ENCODE measurements around the gene MED23.
"Not testable (repeated sequence)": the region's sequence is repeated elsewhere in the genome, so short reads cannot be mapped to it uniquely, and the experiment has no call there.

The MED23 gene

DNA sequence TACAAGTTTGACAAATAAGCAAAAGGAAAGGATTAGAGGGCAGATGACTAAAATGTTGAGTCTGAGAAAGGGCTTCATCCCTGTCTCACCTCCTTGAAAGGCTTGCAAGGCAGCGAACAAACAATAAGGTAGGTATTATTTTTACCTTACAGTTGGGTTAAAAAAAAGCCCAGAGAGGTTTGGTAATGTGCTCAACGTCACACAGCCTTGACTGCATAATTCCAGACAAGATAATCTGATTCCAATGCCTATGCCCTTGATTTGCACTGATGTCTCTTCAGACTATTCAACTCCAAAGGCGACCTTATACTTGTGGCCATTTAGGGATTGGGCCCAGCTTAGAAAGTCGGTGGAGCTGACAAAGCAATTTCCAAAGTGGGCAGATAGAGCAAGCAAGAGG lies 53.4 kb downstream of the MED23 start:
- no peak for DNase-seq (ENCODE audit: low spot score)

DNA sequence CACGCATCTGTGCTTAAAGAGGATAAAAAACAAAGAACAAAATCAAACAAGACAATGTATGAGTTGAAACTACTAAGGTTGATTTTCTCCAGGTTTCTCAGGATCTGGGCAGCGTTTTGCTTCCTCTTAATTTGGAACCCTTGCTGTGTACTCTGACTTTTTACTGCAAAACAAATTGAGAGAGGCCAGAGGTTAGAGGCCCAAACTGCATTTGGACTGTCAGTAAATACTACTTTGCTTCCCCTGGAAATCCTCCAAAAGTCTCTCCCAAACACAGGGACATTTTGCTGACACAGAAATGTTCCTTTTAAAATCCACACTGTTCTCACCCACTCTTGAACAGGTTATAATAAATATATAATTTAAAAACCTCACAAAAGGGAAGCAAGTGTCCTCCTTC lies 53.9 kb downstream of the MED23 start:
- no peak for DNase-seq (ENCODE audit: low spot score)

GRCh38 chr6:131572686-131573415 lies 55.2 kb downstream of the MED23 start, which contains the start of gene ARG1:
Gene ARG1 (plus strand): TSS chr6:131573226. CDS start chr6:131573283, 57 bp downstream.
- DNase-seq (ENCODE audit: low spot score) = no peak

GRCh38 chr6:131568726-131569125 lies 59.3 kb downstream of the MED23 start:
- DNase-seq (ENCODE audit: low spot score) = no peak

GRCh38 chr6:131565056-131565455 lies 63.0 kb downstream of the MED23 start:
- DNase-seq (ENCODE audit: low spot score) = no peak

GRCh38 chr6:131561925-131562707 lies 65.9 kb downstream of the MED23 start:
- no peak for DNase-seq (ENCODE audit: low spot score)

- DNase-seq (ENCODE audit: low spot score) = no peak
Observed at GRCh38 chr6:131558922-131559321, 69.1 kb downstream of the MED23 start.

DNA sequence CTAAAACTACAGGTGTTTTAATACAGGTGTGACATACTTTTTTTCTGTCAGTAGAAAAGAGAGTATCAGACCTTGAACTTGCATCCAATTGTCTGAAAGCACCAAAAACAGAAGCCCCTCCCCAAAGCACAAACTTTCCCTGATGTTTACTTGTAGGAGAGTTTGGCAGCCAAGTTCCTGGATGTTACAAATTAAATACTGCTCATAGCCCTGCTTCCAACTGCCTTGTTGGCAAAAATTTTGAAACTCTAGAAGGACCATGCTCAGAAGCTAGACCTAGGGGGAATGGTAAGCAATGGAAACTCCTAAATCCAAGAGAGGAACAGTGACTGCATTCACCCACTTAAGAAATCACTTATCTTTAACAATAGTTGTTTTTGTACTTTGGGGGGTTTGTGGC lies 72.0 kb downstream of the MED23 start:
- no peak for DNase-seq (ENCODE audit: low spot score)

DNA sequence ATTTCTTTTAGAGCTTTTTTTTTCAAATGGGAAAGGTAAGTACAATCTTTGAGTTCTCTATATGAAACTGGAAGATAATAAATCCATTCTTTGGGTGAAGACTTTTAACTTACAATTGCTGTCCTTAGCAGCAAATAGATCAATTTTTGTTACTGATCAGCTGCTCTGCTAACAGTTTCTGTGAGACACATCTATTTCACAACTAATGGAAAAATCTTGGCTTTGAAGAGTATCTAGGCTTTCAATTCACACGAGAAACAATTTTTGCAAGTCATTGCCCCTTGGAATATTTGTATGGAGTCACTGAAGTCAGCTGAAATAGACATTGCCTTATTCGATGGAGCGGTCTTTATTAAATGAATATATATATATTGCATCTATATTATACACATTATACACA lies 75.5 kb downstream of the MED23 start:
- DNase-seq (ENCODE audit: low spot score) = no peak

- DNase-seq (ENCODE audit: low spot score) = no peak
Observed at GRCh38 chr6:131551902-131552301, 76.1 kb downstream of the MED23 start.

- no peak for DNase-seq (ENCODE audit: low spot score)
Observed at GRCh38 chr6:131549811-131550210, 78.2 kb downstream of the MED23 start.

- DNase-seq (ENCODE audit: low spot score) = no peak
Observed at GRCh38 chr6:131548441-131548840, 79.6 kb downstream of the MED23 start.

- no peak for DNase-seq (ENCODE audit: low spot score)
Observed at GRCh38 chr6:131547488-131547887, 80.6 kb downstream of the MED23 start.

GRCh38 chr6:131545317-131545716 lies 82.7 kb downstream of the MED23 start:
- DNase-seq (ENCODE audit: low spot score) = no peak

GRCh38 chr6:131538615-131539014 lies 89.4 kb downstream of the MED23 start:
- DNase-seq (ENCODE audit: low spot score) = not testable (repeated sequence)

DNA sequence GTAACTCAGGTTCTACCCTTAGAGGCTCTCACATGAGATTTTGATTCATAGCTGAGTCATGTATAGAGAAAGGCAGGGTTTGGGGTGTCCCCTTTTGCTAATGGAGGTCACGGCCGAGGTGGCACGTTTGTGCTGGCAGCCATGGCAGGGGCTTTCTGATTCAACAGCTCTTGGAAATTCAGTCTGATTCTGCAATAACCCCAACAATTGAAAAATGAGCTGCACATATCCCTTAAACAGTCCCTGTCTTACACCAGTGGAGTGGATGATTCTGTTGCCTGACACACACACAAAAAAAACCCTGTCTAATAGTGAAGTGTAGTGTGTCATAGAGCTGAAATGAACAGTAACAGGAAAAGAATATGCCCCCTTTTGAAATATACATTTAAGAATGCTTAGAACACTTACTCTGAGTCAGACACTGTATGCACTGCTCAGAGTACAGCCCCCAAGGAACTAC lies 95.4 kb downstream of the MED23 start:
- DNase-seq (ENCODE audit: low spot score) = no peak

DNA sequence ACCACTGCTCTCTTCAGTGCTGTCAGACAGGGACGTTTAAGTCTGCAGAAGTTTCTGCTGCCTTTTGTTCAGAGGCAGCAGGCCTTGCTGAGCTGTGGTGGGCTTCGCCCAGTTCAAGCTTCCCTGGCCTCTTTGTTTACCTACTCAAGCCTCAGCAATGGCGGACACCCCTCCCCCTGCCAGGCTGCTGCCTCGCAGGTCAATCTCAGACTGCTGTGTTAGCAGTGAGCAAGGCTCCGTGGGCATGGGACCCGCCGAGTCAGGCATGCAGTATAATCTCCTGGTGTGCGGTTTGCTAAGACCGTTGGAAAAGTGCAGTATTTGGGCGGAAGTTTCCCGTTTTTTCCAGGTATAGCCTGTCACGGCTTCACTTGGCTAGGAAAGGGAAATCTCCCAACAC lies 96.4 kb downstream of the MED23 start:
- DNase-seq (ENCODE audit: low spot score) = not testable (repeated sequence)

DNA sequence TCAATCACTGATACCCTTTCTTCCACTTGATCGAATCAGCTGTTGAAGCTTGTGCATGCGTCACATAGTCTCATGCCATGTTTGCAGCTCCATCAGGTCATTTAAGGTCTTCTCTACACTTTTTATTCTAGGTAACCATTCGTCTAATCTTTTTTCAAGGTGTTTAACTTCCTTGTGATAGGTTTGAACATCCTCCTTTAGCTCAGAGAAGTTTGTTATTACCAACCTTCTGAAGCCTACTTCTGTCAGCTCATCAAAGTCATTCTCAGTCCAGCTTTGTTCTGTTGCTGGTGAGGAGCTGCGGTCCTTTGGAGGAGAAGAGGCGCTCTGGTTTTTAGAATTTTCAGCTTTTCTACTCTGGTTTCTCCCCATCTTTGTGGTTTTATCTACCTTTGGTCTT lies 97.1 kb downstream of the MED23 start:
- DNase-seq (ENCODE audit: low spot score) = not testable (repeated sequence)

DNA sequence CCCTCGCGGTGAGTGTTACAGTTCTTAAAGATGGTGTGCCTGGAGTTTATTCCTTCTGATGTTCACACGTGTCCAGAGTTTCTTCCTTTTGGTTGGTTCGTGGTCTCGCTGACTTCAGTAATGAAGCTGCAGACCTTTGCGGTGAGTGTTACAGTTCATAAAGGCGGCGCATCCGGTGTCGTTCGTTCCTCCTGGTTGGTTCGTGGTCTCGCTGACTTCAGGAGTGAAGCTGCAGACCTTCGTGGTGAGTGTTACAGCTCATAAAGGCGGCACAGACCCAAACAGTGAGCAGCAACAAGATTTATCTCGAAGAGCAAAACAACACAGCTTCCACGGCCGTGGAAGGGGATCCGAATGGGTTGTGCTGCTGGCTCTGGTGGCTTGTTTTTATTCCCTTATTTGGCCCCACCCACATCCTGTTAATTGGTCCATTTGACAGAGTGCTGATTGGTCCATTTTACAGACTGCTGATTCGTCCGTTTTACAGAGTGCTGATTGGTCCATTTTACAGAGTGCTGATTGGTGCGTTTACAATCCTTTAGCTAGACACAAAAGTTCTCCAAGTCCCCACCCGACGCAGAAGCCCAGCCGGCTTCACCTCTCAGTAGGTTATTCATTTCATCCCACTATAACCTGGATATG lies 103.2 kb downstream of the MED23 start:
- DNase-seq (ENCODE audit: low spot score) = no peak

DNA sequence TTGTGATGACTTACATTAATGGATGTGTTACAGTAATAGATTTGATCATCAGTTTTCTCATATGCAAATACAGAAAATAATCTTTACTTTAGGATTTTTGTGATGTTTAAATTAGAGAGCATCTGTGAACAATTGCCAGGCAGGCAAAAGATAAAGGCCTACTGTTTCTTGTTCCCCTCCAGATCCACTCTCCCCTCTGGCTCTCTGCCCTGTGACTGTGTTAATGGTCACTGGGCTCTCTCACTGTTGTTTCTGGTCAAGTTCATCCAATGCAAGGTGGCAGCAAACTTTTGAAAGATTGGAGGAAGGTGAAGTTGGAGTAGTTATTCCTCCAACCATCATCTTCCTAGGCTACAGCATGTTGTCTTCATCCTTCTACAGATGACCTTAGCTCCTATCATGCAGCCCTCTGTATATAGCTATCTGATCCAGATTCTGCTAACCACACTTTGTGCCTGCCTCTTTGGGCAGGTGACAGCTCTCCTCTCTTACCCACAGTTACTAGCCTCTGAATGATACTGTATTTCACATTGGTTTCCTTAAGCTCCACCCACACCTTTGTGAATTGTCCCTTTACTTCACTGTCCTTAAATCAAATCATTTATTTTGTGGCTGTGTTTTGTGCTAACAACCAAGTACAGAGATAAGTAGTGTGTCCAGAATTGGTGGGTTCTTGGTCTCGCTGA lies 103.9 kb downstream of the MED23 start:
- DNase-seq (ENCODE audit: low spot score) = no peak
